GM18951 (cell line): ENCODE measurements around the gene CPHXL2.
A peak's percentile ranks its signal among the peaks of the same experiment; 100 is the strongest.

Experiments used
- POLR2A ChIP-seq: IDR thresholded peaks from 4 replicates; pipeline ENCODE4 v1.6.1; 2011; ENCODE audit warnings: mild to moderate bottlenecking; ENCODE audit not compliant: insufficient read length, insufficient read depth; ENCODE audit errors: extremely low read depth
- in situ Hi-C: fragments of 300-500 bp; cut with MboI; formaldehyde crosslinking; loops from one replicate; pipeline ENCODE4 v1.12.0; 2022; ENCODE audit warnings: low sequenced_read_pairs, mixed read lengths, inconsistent platforms; ENCODE audit not compliant: unreplicated experiment

The CPHXL2 gene

GRCh38 chr16:75660726-75661302 lies 16.0 kb downstream of the CPHXL2 start:
- no peak for TF ChIP-seq POLR2A
- in situ Hi-C loops, result no loop called here

DNA sequence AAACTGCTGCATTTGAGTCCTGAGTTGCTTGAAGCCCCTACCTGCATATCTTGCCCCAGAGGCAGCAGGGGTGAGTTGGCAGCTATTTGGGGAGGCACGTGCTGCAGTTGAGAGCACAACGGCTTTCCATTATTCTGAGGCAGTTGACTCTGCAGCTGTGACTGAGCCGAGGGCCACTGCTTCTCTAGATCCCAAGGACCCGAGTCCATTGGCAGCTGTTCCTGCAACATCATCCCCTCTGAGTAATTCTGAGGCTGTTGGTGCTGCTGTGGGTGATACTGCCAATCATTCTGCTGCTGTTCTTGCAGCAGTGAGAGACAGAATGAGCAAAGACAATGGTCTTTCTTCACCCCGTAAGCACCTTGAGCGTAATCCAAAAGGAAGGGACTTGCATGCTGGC lies 16.5 kb downstream of the CPHXL2 start:
- in situ Hi-C loops, result no loop called here
- TF ChIP-seq POLR2A, result no peak

DNA sequence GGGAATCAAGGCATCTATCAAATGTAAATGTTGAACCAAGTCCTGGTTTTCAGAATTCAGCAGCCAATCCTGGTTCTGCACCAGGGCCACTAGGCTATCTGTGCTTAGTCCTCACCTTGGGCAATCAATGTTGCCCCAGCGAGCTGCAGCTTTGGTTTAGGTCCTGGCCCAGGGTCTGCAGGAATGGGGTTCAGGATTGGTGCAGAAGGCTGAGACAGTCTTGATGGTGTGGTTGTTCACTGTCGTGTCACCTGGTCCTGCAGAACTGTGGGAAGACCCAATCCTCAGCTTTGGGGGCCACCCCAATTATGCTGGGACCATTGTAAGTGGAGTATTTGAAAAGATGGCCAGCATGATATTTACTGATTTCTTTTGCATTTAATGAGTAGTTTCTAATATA lies 18.6 kb downstream of the CPHXL2 start:
- TF ChIP-seq POLR2A, result no peak
- in situ Hi-C loops, result no loop called here

DNA sequence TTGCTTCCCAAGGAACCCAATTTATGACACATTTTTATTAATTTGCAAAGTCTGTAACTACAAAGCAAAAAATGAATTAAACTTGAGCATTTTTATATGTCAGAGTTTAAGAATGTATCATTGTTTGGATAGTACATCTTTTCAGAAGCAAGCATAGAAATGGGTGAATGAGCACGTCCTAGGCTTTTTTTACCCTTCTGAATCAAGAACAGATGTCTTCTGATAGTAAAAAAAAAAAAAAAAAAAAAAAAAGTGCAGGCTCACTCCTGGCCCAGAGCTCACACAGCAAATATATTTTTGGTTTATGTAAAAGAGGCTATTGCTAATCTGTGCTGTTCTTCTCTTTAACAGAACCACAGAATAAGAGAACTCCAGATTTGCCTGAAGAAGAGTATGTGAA lies 22.9 kb downstream of the CPHXL2 start:
- TF ChIP-seq POLR2A, result no peak
- in situ Hi-C loops, result no loop called here

DNA sequence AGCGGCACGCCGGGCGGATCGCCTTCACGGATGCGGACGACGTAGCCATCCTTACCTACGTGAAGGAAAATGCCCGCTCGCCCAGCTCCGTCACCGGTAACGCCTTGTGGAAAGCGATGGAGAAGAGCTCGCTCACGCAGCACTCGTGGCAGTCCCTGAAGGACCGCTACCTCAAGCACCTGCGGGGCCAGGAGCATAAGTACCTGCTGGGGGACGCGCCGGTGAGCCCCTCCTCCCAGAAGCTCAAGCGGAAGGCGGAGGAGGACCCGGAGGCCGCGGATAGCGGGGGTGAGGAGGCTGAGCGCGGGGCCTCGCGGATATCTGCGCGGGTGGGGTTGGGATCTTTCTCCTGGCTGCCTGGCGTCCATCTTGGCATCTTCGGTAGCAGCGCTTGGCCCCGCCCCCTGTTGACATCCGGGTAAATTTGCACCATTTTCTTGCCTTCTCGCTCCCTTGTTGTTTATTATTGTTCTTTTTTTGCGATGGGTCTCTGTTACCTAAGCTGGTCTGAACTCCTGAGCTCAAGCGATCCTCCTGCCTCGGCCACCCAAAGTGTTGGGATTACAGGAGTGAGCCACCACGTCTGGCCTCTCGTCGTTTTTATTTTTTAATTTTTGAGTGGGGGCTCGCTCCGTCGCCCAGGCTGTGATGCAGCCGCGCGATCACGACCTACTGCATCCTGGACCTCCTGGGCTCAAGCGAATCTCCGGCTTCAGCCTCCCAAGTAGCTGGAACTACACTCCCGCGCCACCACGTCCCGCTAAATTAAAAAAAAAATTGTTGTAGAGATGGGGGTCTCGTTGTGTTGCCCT lies 28.3 kb downstream of the CPHXL2 start:
- in situ Hi-C loops, result loop anchor here (10.0 kb wide), 1 partner anchor 116 kb away; no protein-coding TSS in a partner anchor

GRCh38 chr16:75647492-75648264 lies 29.1 kb downstream of the CPHXL2 start, which contains the start of the genes KARS1 and TERF2IP:
Gene KARS1 (minus strand): TSS chr16:75647665. CDS start chr16:75647639, 26 bp downstream.
Gene TERF2IP (plus strand): TSS chr16:75647773. CDS start chr16:75647883, 110 bp downstream.
- in situ Hi-C loops, result loop anchor here (10.0 kb wide), 1 partner anchor 117 kb away; no protein-coding TSS in a partner anchor
- TF ChIP-seq POLR2A, result peak; percentile 94

More for the DNA sequence above, 28.3 kb downstream of the CPHXL2 start:
- TF ChIP-seq POLR2A, result peak; percentile 57

DNA sequence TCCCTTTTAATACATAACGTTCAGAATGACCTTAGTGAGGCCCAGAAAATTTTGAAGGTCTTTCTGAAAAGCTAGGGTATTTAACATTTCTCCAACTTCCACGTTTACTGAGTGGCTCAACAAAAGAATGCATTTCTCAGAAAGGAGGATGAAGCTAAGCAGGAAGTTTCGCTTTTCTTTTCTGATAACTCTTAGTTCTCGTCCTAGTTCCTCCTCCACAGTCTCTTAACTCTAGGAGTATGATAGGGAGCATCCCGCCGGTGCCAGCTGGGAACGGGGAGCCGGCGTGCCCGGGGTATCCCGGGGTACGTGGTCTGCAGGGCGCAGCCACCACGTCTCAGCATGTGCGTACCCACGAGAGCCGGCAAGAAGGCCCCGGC lies 29.7 kb downstream of the CPHXL2 start:
- in situ Hi-C loops, result loop anchor here (10.0 kb wide), 1 partner anchor 118 kb away; no protein-coding TSS in a partner anchor
- no peak for TF ChIP-seq POLR2A

- in situ Hi-C loops, result loop anchor here (10.0 kb wide), 1 partner anchor 120 kb away; no protein-coding TSS in a partner anchor
- TF ChIP-seq POLR2A, result no peak
Measured at GRCh38 chr16:75644240-75645012, 32.4 kb downstream of the CPHXL2 start.

DNA sequence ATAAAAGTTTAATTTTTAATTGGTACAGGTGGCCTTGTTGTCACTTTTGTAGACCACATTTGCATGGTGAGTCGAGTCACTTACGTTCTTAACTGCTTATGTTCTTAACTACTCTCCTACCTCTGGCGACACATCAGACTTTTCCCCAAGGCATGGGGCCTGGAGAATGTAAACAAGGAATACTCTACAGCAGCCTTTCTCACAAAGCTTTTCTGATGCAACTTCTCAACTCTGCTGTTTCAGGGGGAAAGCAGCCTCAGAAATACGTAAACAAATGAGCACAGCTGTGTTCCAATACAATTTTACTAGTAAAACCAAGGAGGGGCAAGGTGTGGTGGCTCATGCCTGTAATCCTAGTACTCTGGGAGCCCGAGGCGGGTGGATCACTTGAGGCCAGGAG lies 36.2 kb downstream of the CPHXL2 start:
- in situ Hi-C loops, result loop anchor here (10.0 kb wide), 1 partner anchor 124 kb away; no protein-coding TSS in a partner anchor
- no peak for TF ChIP-seq POLR2A

GRCh38 chr16:75635036-75635435 lies 41.8 kb downstream of the CPHXL2 start:
- in situ Hi-C loops, result no loop called here
- no peak for TF ChIP-seq POLR2A

DNA sequence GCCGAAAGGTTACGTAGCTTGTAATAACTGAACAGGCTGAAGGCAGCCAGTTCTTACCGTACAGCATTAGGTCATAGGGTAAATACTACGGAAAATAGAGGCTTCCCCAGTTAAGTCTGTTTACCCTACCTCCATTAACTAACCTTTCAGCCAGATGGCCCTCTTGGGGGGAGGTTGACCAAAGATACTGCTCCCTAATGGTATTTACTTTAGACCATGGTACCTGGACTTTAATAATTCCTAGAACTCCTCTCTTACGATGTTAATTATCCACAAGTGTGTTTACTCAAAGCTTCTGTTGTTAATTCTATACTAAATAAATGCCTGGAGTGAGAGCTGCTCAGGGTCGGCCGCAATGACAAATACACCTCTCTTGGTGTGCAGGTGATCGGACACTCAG lies 44.0 kb downstream of the CPHXL2 start:
- in situ Hi-C loops, result no loop called here
- no peak for TF ChIP-seq POLR2A

- no peak for TF ChIP-seq POLR2A
- in situ Hi-C loops, result no loop called here
Measured at GRCh38 chr16:75630052-75630451, 46.8 kb downstream of the CPHXL2 start.
